ENCODE measurements around the gene RTL3.

- TF ChIP-seq, protein P1, sequence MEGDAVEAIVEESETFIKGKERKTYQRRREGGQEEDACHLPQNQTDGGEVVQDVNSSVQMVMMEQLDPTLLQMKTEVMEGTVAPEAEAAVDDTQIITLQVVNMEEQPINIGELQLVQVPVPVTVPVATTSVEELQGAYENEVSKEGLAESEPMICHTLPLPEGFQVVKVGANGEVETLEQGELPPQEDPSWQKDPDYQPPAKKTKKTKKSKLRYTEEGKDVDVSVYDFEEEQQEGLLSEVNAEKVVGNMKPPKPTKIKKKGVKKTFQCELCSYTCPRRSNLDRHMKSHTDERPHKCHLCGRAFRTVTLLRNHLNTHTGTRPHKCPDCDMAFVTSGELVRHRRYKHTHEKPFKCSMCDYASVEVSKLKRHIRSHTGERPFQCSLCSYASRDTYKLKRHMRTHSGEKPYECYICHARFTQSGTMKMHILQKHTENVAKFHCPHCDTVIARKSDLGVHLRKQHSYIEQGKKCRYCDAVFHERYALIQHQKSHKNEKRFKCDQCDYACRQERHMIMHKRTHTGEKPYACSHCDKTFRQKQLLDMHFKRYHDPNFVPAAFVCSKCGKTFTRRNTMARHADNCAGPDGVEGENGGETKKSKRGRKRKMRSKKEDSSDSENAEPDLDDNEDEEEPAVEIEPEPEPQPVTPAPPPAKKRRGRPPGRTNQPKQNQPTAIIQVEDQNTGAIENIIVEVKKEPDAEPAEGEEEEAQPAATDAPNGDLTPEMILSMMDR (IDR thresholded peaks at IDR 0.05), result no peak
- no peak for TF ChIP-seq POLR2A (IDR thresholded peaks at IDR 0.05)
Observed at GRCh38 chrX:78693536-78693935, 34.4 kb upstream of the RTL3 start.

Data from esophagus squamous epithelium (tissue), 4 donors.